Transverse colon (tissue), 4 donors: Measurements from ENCODE around the gene KLHL29. TPM values are rescaled to one million over a fixed set of nuclear protein-coding genes. Genes with fewer than 3 reads are reported as not detected.

Source experiments
- DNase-seq: peaks from one replicate; pipeline ENCODE4 v3.0.0-alpha.2; 2019
- H3K27ac ChIP-seq, 4 donors: fragments of 200-600 bp; sonication (generic); 2 replicates each; pipeline ENCODE4 v1.5.1; 2016 to 2018; ENCODE audit warnings: inconsistent platforms in 4 of 4
- H3K27me3 ChIP-seq: fragments of 200-600 bp; sonication (generic); 2 replicates; pipeline ENCODE4 v1.5.1; 2017; ENCODE audit warnings: inconsistent platforms
- H3K36me3 ChIP-seq, 4 donors: fragments of 200-600 bp; sonication (generic); 2 replicates each; pipeline ENCODE4 v1.5.1; 2017 to 2019; ENCODE audit warnings: inconsistent platforms in 4 of 4
- H3K4me1 ChIP-seq, 4 donors: fragments of 200-600 bp; sonication (generic); 2 replicates each; pipeline ENCODE4 v1.5.1; 2017 to 2020; ENCODE audit warnings: inconsistent platforms in 4 of 4
- H3K4me3 ChIP-seq, 4 donors: fragments of 200-600 bp; sonication (generic); 1 replicate in 1 of 4; 2 replicates in 3 of 4; pipeline versions ENCODE4 v1.5.1 to v1.6.1; 2017 to 2019; ENCODE audit warnings: inconsistent platforms in 4 of 4
- H3K9me3 ChIP-seq, 2 donors: fragments of 200-600 bp; sonication (generic); 2 replicates each; pipeline ENCODE4 v1.5.1; 2017 to 2019; ENCODE audit warnings: inconsistent platforms in 2 of 2
- CTCF ChIP-seq, 5 experiments: fragments of 200-600 bp in 3 of 5; fragments of 450-650 bp in 2 of 5; sonication (generic) in 3 of 5; IDR thresholded peaks; 1 replicate in 2 of 5; 2 replicates in 3 of 5; pipeline ENCODE4 v1.5.1; 2016 to 2017; ENCODE audit warnings: antibody characterized with exemption in 5 of 5, inconsistent platforms in 3 of 5, mild to moderate bottlenecking in 2 of 5, moderate library complexity in 1 of 5
- EP300 ChIP-seq: sonication (generic); formaldehyde crosslinking; IDR thresholded peaks from one replicate; pipeline ENCODE4 v1.6.1; 2017; ENCODE audit warnings: antibody characterized with exemption, low read depth
- POLR2A ChIP-seq: fragments of 450-650 bp; IDR thresholded peaks from one replicate; pipeline ENCODE4 v1.6.1; 2016; ENCODE audit warnings: antibody characterized with exemption, mild to moderate bottlenecking, moderate library complexity
- POLR2AphosphoS5 ChIP-seq, 3 donors: sonication (generic); formaldehyde crosslinking; IDR thresholded peaks; one replicate each; pipeline ENCODE4 v1.6.1; 2016; ENCODE audit warnings: antibody characterized with exemption in 3 of 3
- WGBS, 2 donors: methylation state at CpG; one replicate each; pipeline ENCODE4 v1.1.5; 2018; ENCODE audit warnings: low coverage in 1 of 2; 5-methylcytosine and 5-hydroxymethylcytosine counted together
- in situ Hi-C, 4 donors: fragments of 200-750 bp; cut with MboI; loops; one replicate each; pipeline versions ENCODE4 v1.15.0 to v1.15.1; 2017; ENCODE audit warnings: low sequenced_read_pairs in 3 of 4, low pct_ligation_motif_present in 1 of 4, low pct_unique_long_range_greater_than_20kb in 1 of 4
- intact Hi-C: fragments of 100-400 bp; cut with DNase I; formaldehyde crosslinking; loops from one replicate; pipeline ENCODE4 v1.15.1; 2023; ENCODE audit warnings: low total_unique reads
- total RNA-seq, 4 donors: library from RNA; depleted of rRNA; stranded (reverse); fragments of >200 nt; gene quantifications; one replicate each; pipeline ENCODE4 v1.1.0, GENCODE V29; 2016

The KLHL29 gene
- total RNA-seq, 4 donors from 2014 or later: 3.3 to 16.5 (median 5.8) TPM

DNA sequence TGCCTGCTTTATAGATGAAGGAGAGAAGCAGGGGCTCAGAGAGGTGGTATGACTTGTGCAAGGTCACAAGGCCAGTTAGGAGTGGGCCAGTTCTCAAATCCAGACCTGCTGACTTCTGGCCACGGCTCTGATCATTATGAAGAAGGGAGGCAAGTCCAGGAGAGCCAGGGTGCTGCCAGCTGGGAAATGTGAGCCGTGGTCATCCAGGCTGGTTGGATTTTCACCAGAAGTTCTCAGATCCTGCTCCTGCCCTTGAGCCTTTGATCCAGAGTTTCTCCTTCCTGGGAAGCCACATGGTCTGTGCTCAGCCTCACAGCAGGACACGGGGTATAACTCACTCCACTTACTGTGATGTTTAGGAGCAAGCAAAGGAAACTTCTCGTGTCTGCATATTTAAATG lies 239.9 kb downstream of the KLHL29 start:
- no peak overlapping the region for H3K4me3 ChIP-seq
- intact Hi-C loops: loop anchor here (10.0 kb wide), 1 partner anchor 240 kb away; the partner anchor contains the start of gene KLHL29
- TF ChIP-seq CTCF (IDR thresholded peaks at IDR 0.05): no peak
- 0 to 64% methylated on average over 1 to 4 of the region's 4 CpGs for whole genome bisulfite sequencing, 2 donors
- H3K4me1 ChIP-seq: peaks cover 0 to 17% (median 11%) of the 10 kb centered on the region in 4 donors
- H3K27ac ChIP-seq: no peak overlapping the region
- in situ Hi-C loops: no loop called here
- H3K9me3 ChIP-seq: peaks cover 3 to 5% of the 10 kb centered on the region in 2 donors
- H3K36me3 ChIP-seq: no peaks in the 10 kb centered on the region
- DNase-seq: no peak
- no peaks in the 10 kb centered on the region for H3K27me3 ChIP-seq

DNA sequence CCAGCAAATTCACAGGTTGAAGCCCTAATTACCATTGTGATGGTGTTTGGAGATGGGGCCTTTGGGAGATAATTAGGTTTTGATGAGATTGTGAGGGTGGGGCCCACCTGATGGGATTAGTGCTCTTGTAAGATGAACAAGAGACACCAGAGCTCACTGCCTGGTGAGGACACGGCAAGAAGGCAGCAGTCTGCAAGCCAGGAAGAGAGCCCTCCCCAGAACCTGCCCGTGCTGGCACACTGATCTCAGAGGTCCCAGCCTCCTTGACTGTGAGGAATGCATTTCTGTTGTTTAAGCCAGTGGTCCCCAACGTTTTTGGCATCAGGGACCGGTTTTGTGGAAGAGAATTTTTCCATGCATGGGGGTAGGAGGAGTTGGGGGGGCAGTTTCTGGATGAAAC lies 240.7 kb downstream of the KLHL29 start:
- WGBS, 2 donors: 81% methylated on average over 4 of the region's 4 CpGs; no CpG with 5 or more reads in 1 of the 2 donors

GRCh38 chr2:23626701-23627230 lies 241.8 kb downstream of the KLHL29 start:
- Histone ChIP-seq H3K27ac (no peak overlapping the region), H3K4me1 (peaks cover 0 to 1% (median 0%) of the 10 kb centered on the region in 4 donors), H3K36me3 (no peaks in the 10 kb centered on the region), H3K27me3 (no peaks in the 10 kb centered on the region), H3K4me3 (no peak overlapping the region), H3K9me3 (peaks cover 3 to 5% of the 10 kb centered on the region in 2 donors)
- 92% methylated on average over 14 of the region's 17 CpGs; no CpG with 5 or more reads in 1 of the 2 donors for WGBS, 2 donors
- DNase-seq: no peak
- in situ Hi-C loops: no loop called here
- intact Hi-C loops: loop anchor here (10.0 kb wide), 1 partner anchor 242 kb away; the partner anchor contains the start of gene KLHL29
- TF ChIP-seq CTCF (IDR thresholded peaks at IDR 0.05) (no peak), EP300 (no peak), POLR2A (no peak), POLR2AphosphoS5 (IDR thresholded peaks at IDR 0.05) (no peak)

More for the DNA sequence above, 240.7 kb downstream of the KLHL29 start:
- DNase-seq: no peak
- Histone ChIP-seq H3K36me3 (no peaks in the 10 kb centered on the region), H3K27ac (no peak overlapping the region), H3K4me3 (no peak overlapping the region), H3K27me3 (no peaks in the 10 kb centered on the region), H3K9me3 (peaks cover 3 to 5% of the 10 kb centered on the region in 2 donors), H3K4me1 (peaks cover 0 to 12% (median 6%) of the 10 kb centered on the region in 4 donors)
- in situ Hi-C loops (no loop called here), intact Hi-C loops (loop anchor here (10.0 kb wide), 1 partner anchor 241 kb away; the partner anchor contains the start of gene KLHL29)
- TF ChIP-seq CTCF (IDR thresholded peaks at IDR 0.05) (no peak), POLR2AphosphoS5 (IDR thresholded peaks at IDR 0.05) (no peak), POLR2A (no peak), EP300 (no peak)

DNA sequence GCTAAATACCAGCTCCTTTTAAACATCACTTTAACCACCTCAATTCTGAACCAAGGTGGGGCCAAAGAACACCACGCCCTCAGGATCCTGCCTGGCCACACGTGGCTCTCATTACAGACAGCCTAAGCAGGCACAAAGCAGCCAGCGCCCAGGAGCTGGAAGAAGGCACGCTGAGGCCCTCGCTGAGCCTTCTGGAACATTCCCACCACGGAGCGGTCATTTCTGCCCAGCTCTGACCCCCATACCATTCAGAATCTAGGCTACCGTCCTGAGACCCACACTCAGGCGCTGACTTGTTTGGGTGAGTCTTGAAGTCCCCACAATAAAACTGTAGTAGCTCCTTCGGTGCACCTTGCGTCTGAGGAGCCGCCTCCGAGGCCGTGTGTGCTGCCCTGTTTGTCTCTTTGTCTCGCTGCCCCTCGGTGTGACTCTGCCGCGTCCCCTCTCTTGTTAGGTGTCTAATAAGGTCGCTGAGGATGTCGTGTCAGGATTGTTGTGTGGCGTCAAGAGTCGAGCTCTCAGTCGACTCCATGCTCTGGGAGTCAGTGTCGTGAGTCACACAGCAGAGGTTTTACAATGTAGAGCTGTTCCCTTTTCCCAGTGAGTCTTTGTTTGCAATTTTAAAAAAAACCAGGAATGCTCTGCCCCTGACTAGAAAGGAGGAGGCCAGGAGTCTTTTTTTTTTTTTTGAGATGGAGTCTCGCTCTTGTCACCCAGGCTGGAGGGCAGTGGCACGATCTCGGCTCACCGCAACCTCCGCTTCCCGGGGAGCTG lies 242.4 kb downstream of the KLHL29 start:
- in situ Hi-C loops: no loop called here
- 60 to 82% methylated on average over 6 to 30 of the region's 30 CpGs for WGBS, 2 donors
- intact Hi-C loops: loop anchor here (10.0 kb wide), 1 partner anchor 243 kb away; the partner anchor contains the start of gene KLHL29

More for the DNA sequence above, 242.4 kb downstream of the KLHL29 start:
- H3K4me1 ChIP-seq: no peaks in the 10 kb centered on the region
- TF ChIP-seq EP300: no peak
- H3K4me3 ChIP-seq: no peak overlapping the region
- H3K9me3 ChIP-seq: peaks cover 3 to 5% of the 10 kb centered on the region in 2 donors
- no peaks in the 10 kb centered on the region for H3K36me3 ChIP-seq
- no peak for DNase-seq
- no peak overlapping the region for H3K27ac ChIP-seq
- H3K27me3 ChIP-seq: no peaks in the 10 kb centered on the region
